SKM-1 (cell line): ENCODE measurements around the gene ANKS1A.
"Not testable (repeated sequence)": the region's sequence is repeated elsewhere in the genome, so short reads cannot be mapped to it uniquely, and the experiment has no call there.

Experiments
- DNase-seq: peaks from one replicate; lab custom pipeline; 2025; ENCODE audit not compliant: unreplicated experiment; lab: John Stamatoyannopoulos, UW

The ANKS1A gene

DNA sequence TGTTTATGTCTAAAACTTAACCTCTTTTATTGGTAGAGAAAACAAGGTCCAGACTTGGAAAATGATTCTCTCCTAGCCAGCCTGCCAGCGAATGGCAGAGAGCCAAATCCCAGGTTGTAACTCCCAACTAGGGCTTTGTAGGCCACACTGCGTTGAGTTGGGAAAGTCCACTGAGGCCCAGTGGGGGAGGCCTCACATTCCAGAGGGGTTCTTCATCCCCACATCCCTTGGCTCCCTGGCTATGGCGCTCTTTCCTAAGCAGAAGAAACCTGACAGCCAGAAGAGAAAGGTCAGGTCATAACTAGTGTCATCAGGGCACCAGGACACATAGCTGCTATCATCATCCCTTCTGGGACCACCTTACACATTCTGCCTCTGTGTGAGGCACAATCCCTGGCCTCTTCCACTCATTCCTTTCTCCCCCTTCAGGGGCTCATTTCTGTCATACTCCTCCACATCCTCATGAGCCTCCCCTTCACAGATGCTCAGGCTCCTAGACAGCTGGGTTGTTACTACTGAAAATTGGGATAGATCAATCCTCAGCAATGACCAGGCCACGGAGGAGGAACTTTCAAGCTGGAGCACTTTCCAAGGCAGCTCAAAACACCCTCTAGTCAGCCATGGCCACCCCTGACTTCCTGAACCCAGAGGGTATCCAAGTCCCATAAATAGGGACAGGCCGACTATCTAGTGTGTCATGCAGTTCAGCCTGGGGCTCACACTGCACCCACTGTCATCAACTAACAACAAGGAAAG lies 203.5 kb downstream of the ANKS1A start:
- no peak for DNase-seq

GRCh38 chr6:35093118-35093445 lies 204.0 kb downstream of the ANKS1A start:
- no peak for DNase-seq

- DNase-seq: no peak
These were observed 204.7 kb downstream of the ANKS1A start for GRCh38 chr6:35093783-35094182.

- no peak for DNase-seq
These were observed 205.1 kb downstream of the ANKS1A start for GRCh38 chr6:35094183-35094582.

DNA sequence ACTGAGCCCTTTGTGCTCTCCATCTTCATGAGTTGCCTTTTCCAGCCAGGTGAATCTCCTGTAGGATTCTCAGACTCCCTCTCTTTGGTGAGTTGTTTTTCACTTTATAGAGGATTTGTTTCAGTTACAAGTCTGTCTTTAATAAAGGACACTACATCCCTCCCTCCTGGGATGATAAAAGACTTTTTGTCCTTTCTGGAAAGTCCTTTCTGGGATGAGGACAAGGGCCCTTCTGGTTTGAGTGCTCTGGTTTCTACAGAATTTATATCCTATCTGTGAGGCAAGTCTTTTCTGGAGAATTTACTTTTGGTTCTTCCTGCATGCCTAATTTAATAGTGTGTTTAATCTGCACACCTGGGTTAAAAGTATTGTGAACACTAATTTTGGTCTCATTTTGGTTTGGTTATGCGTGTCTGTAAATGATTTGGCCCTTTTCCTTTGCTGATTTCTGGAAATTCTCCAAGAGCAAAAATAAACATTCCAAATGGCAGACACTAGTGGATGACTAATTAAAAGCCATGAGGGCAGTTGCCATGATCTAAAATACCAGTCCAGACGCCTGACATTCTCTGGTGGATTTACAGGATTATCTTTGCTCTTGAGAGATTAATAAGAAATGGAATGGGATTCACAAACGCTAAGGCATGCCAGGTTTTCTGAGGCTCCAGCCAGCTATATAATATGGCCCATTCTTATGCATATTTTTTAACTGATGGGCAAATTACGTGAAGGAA lies 207.2 kb downstream of the ANKS1A start:
- no peak for DNase-seq

DNA sequence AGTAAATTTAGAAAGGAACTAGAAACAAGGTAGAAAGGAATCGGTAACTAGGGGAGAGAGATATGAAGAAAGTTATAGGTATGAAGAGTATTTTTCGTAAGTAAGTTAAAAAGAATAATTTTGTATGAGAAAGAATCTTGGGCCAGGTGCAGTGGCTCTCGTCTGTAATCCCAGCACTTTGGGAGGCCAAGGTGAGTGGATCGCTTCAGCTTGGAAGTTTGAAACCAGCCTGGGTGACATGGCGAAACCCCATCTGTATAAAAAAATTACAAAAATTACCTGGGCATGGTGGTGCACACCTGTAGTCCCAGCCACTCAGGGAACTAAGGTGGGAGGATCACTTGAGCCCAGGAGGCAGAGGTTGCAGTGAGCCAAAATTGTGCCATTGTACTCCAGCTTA lies 210.1 kb downstream of the ANKS1A start:
- DNase-seq: no peak

- DNase-seq: no peak
These were observed 216.0 kb downstream of the ANKS1A start for GRCh38 chr6:35105078-35105477.

DNA sequence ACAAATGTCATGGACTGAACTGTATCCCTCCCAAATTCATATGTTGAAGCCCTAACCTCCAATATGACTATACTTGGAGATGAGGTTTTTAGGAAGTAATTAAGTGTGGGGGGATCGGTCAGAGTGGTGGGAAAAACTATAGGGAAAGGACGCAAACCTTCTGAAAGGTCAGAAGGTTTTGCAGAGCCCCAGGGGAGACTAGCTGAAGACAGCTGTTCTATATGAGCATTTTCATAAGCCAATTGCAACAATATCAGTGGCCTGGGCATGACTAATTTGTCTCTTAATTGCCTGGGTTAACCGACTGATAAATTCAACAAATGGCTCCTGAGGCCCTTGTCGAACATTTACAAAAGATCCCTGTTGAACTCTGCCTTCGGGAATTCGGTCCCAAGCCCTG lies 217.0 kb downstream of the ANKS1A start:
- not testable (repeated sequence) for DNase-seq

DNA sequence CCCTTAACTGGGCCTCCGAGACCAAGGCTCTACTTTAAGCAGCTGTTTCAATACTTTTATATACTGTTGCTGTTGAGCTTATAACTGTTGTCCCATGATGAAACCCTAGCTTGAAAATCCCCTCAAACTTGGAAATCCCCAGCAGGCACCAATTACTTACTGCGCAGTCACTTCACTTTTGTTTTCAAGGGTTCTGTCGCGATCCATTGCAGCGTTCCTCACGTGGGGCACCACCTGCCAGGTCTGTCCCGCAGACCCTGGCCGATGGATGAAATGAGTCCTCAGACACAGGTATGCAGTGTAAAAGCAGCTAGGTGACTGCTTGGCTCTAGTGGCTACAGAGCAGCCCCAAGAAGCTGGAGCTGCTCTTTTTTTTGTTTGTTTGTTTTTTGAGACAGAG lies 218.2 kb downstream of the ANKS1A start:
- DNase-seq: not testable (repeated sequence)

GRCh38 chr6:35107761-35108160 lies 218.7 kb downstream of the ANKS1A start:
- DNase-seq: not testable (repeated sequence)

GRCh38 chr6:35108309-35108885 lies 219.3 kb downstream of the ANKS1A start:
- no peak for DNase-seq

GRCh38 chr6:35120746-35121145 lies 231.7 kb downstream of the ANKS1A start:
- DNase-seq: no peak

GRCh38 chr6:35124356-35124755 lies 235.3 kb downstream of the ANKS1A start:
- DNase-seq: no peak

GRCh38 chr6:35128042-35128441 lies 239.0 kb downstream of the ANKS1A start:
- DNase-seq: no peak

DNA sequence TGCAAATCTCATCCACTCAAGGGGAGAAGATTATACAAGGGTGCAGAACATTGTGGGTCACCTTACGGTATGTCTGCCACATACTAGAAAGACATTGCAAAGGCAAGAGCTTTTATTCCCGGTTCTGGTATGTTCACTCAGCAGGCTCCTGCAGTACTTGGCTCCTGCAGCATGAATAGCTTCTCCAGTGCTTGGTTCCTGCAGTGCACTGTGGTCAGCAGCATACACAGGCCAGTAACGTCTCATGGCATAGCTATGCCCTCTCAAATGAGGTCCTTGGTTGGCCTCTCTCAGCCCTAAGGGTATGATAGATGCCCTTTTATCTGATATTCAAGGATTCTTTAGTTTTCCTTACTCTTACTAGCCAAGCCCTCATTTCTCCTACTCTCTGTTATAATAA lies 239.4 kb downstream of the ANKS1A start:
- no peak for DNase-seq

DNA sequence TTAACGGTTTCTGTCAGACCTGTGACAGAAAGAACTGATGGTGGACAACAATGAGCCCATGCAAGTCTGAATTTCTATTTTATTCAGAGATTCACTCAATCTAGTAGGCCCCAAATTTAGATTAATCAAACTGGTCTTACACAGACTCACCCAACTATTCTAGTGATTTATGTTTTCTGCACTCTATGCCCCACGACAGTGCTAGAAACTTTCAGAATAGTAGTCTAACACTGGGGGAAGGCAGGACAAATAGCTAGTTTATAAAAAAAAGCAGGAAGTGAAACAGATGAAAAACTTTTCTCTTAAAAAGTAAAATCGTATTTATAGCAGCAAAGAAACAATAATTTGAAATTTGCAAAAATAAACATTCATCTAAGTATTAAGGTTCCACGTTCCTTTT lies 247.1 kb downstream of the ANKS1A start:
- no peak for DNase-seq

DNA sequence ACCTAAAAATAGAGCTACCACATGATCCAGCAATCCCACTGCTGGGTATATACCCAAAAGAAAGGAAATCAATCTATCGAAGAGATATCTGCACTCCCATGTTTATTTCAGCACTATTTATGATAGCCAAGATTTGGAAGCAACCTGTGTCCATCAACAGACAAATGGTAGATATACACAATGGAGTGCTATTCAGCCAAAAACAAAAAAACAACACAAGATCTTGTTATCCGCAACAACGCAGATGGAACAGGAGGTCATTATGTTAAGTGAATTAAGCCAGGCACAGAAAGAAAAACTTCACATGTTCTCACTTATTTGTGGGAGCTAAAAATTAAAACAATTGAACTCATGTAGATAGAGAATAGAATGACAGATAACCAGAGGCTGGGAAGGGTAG lies 249.1 kb downstream of the ANKS1A start:
- not testable (repeated sequence) for DNase-seq

DNA sequence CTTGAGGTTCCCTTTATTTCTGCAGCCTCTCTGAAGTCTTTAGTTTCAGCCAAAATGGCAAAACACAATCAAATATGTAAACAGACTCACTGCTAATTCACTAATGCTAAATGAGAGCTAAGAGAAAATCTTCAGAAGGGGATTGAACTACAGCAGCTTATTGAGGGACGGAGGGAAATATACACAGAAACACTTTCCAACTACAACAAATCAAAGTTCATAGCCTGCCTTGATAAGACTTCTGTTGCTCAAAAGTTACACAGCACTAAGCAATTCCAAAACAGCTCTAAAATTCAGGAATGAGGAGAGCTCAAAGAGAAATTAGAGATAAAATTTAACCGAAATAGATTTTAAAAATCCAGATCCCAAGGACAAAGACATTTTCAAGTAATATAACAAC lies 250.4 kb downstream of the ANKS1A start:
- no peak for DNase-seq

- DNase-seq: peak; percentile 55
These were observed 251.0 kb downstream of the ANKS1A start for GRCh38 chr6:35139924-35140638.

GRCh38 chr6:35140639-35141006 lies 251.6 kb downstream of the ANKS1A start:
- DNase-seq: no peak
